ENCODE results near the gene CENPVL1. TPM values are rescaled to one million over a fixed set of nuclear protein-coding genes. Genes with fewer than 3 reads are reported as not detected.
A peak's percentile ranks its signal among the peaks of the same experiment; 100 is the strongest.
"Not testable (repeated sequence)": the region's sequence is repeated elsewhere in the genome, so short reads cannot be mapped to it uniquely, and the experiment has no call there.

The CENPVL1 gene
- not detected in 2 replicates for total RNA-seq (2014; rRNA removed; shearing (Covaris generic))

GRCh38 chrX:51710277-51711164 lies at the start of gene CENPVL1:
CENPVL1 (plus strand) TSS chrX:51710512; CDS start chrX:51710512, 0 bp downstream.
- not testable (repeated sequence) for DNase-seq (ENCODE audit: low read depth)

DNA sequence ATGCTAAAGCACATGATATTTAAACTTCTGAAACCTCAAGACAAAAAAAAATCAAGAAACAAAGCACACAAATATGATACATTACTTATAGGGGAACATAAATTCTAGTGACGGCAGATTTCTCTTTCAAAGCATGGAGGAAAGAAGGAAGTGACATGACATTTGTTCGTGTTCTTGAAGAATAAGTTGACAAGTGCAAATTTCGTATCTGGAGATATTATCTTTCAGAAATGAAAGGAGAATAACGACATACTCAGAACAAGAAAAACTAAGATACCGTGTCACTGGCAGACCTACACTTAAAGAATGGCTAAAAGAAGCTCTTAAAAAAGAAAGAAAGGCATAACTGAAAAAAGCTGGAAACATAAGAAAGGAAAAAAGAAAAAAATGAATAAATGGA lies 44.3 kb upstream of the CENPVL1 start:
- no peak for DNase-seq (ENCODE audit: low read depth)

DNA sequence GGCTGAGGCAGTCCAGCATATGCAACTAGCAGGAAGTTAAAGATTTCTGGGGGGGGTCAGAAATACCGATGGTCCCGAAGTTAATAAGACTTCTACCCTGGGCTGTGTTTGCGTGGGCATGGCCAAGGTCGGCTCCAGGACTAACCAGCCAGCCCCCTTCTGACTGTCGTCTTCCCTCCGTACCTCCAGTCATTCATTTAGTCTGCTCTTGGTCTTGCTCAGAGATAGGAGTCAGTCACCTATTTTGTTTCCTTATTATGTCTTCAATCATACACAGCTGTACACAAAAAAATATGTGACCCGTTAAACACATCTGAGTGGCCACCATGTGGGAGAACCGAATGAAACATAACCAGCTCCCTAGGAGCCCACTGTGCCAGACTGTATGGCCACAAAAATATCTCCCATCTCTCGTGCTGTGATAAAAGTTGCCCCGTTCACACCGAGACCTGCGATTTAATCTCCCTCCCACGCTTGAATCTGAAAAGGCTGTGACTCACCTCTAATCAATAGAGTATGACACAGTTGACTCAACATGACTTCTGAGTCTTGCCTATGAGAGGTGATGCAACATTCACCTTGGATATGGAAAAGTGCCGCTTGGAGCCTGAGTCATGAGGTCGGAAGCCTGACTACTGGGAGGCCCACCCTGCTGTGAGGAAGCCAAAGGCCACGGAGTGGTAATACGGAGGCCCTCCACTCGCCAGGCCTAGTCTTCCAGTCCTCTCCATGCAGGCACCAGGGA lies 30.5 kb upstream of the CENPVL1 start:
- not testable (repeated sequence) for DNase-seq (ENCODE audit: low read depth)

- DNase-seq (ENCODE audit: low read depth), result not testable (repeated sequence)
These were observed 28.2 kb upstream of the CENPVL1 start for GRCh38 chrX:51681808-51682719.

DNA sequence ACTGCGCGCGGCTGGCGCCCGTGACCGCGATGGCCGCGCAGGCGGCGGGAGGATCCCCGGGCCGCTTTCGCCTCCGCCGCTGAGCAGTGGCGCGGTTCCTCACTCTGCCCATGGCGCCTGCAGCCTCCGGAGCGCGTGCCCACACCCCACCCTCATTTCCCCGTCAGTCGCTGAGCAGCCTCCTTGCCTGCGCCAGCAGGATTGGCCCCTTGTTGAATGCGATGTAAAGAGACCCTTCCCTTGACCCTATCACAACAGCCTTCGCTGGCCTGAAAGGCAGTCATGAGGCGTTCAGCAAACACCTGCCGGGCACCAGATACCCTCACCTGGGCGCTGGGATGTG lies 27.6 kb upstream of the CENPVL1 start, which contains the start of gene CENPVL2:
Gene CENPVL2 (minus strand): TSS at position 112 of the 343 bp plus-strand sequence. CDS start 0 bp downstream, at position 112.
- not testable (repeated sequence) for DNase-seq (ENCODE audit: low read depth)

GRCh38 chrX:51694254-51694653 lies 16.1 kb upstream of the CENPVL1 start:
- DNase-seq (ENCODE audit: low read depth), result no peak

DNA sequence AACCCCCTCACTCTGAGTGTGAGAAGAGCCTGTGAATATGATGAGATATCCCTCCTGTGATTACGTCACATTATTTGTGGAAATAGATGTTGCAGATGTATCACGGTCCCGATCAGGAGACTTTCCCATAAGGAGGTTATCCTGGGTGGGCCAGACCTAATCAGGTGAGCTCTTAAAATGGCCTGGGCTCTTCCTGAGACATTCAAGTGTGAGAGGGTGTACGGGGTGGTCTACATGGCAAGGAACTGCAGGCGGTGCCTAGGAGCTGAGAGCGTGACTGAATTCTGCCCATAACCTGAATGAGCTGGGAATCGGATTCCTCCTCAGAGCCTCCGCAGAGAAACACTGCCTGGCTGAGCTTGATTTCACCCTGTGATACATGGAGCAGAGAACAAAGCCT lies 12.9 kb upstream of the CENPVL1 start:
- no peak for DNase-seq (ENCODE audit: low read depth)

DNA sequence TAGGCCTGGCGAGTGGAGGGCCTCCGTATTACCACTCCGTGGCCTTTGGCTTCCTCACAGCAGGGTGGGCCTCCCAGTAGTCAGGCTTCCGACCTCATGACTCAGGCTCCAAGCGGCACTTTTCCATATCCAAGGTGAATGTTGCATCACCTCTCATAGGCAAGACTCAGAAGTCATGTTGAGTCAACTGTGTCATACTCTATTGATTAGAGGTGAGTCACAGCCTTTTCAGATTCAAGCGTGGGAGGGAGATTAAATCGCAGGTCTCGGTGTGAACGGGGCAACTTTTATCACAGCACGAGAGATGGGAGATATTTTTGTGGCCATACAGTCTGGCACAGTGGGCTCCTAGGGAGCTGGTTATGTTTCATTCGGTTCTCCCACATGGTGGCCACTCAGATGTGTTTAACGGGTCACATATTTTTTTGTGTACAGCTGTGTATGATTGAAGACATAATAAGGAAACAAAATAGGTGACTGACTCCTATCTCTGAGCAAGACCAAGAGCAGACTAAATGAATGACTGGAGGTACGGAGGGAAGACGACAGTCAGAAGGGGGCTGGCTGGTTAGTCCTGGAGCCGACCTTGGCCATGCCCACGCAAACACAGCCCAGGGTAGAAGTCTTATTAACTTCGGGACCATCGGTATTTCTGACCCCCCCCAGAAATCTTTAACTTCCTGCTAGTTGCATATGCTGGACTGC lies 2.8 kb downstream of the CENPVL1 start:
- DNase-seq (ENCODE audit: low read depth), result not testable (repeated sequence)

GRCh38 chrX:51728202-51728601 lies 17.9 kb downstream of the CENPVL1 start:
- DNase-seq (ENCODE audit: low read depth), result no peak

DNA sequence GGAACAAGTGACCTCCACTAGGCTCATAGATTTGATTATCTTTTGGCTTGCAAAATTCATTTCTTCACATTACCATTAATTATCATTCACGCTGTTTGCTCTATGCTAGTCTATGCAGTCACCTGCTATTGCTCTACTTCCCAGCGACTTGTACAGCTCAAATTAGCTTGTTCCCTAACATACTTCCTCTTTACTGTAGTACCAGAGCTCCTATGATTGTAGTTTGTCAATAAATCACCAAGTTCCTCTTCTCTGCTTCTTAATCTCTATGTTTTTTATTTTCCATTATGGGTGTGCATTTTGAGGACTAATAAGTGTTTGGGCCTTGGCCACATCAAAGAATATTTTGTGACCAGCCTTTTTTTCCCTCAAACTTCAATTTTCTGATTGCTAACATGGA lies 26.8 kb downstream of the CENPVL1 start:
- DNase-seq (ENCODE audit: low read depth), result no peak

DNA sequence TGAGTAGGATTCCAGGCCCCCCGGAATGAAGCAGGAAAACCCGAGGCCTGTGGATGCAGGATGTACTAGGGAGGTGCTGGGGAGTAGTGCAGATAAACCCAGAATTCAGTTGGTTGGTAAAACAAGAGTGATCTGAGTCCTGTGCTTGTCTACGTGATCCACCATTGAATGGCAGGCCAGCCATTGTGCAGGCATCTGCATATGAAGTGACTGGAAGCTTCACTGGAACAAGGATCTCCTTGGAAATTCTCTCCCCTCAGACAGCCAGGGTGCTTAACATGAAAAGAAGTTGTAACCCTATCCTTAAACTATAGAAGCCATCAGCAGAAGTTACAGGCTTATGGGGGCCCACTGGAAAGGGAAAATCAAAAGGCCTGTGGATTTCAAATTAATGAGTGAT lies 32.3 kb downstream of the CENPVL1 start:
- no peak for DNase-seq (ENCODE audit: low read depth)

DNA sequence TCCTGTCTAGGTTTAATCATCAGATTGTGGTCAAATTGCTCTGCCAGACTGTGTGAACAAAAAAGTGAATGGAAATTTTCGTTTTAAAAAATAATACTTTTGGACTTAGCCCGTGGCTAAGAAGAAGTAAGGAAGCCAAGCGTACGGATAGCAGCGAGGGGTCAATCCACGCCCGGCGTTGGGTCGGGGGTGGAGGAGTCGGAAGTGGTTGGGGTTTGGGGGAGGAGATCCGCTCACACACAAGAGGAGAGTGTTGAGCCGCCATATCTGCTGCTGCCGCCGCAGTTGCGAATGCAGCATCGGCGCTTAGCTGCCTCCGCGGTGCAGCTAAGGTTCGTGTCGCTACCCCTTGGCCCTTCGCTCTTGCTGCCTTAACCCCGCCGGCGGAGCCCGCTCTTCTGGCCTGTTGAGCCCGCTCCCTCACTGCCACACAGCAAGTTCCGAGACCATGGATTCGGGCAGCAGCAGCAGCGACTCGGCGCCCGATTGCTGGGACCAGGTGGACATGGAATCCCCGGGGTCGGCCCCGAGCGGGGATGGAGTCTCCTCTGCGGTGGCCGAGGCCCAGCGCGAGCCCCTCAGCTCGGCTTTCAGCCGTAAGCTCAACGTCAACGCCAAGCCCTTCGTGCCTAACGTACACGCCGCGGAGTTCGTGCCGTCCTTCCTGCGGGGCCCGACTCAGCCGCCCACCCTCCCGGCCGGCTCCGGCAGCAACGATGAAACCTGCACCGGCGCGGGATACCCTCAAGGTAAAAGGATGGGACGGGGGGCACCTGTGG lies 33.1 kb downstream of the CENPVL1 start, which contains the start of gene GSPT2:
Gene GSPT2 (plus strand): TSS at position 264 of the 779 bp plus-strand sequence. CDS start 185 bp downstream, at position 449.
- peak; percentile 79 for DNase-seq (ENCODE audit: low read depth)

- no peak for DNase-seq (ENCODE audit: low read depth)
These were observed 37.4 kb downstream of the CENPVL1 start for GRCh38 chrX:51747671-51748070.

DNA sequence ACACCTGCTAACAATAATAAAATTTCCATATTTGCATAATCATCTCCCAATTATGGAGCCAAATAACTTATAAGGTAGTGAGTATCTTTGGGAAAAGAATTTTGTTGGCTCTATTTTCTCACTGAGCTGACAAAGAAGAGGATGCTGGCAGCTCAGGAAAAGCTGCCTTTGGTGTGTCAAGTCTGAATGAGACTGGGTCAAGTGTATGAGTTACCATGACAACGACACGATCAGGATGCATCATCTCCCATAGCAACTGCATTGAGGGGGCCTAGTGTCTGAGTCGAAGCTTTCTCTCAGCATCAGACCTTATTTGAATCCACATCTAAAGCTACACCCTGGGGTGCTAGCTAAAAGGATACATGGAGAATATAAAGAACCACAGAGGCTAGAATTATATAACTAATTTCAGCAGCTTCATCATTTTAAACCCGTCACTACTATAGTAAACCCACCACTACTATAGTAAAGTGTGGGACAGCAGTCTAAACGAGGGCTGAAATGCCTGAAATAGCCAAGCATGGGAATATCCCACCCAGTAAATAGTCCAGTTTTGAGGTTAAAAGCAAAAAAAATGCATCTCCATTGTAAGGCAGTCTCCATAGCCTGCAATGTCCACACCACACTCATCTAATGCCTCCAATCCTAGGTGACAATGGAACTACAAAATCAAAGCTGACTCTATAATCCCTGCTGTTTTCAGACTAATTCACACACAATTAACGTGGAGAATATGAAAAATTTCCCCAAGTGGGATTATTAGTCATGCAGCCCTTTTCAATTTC lies 48.9 kb downstream of the CENPVL1 start:
- no peak for DNase-seq (ENCODE audit: low read depth)

GRCh38 chrX:51760657-51761056 lies 50.3 kb downstream of the CENPVL1 start:
- DNase-seq (ENCODE audit: low read depth), result no peak

Data from RPMI7951 (cell line).